GM18498 (cell line): ENCODE results near the gene SSBP3.

Experiments
- ATAC-seq: cut with Tn5 transposase; IDR thresholded peaks from one replicate; pipeline ENCODE4 v1.9.1; 2021; ENCODE audit warnings: mild to moderate bottlenecking, moderate library complexity; ENCODE audit not compliant: unreplicated experiment

Gene SSBP3

DNA sequence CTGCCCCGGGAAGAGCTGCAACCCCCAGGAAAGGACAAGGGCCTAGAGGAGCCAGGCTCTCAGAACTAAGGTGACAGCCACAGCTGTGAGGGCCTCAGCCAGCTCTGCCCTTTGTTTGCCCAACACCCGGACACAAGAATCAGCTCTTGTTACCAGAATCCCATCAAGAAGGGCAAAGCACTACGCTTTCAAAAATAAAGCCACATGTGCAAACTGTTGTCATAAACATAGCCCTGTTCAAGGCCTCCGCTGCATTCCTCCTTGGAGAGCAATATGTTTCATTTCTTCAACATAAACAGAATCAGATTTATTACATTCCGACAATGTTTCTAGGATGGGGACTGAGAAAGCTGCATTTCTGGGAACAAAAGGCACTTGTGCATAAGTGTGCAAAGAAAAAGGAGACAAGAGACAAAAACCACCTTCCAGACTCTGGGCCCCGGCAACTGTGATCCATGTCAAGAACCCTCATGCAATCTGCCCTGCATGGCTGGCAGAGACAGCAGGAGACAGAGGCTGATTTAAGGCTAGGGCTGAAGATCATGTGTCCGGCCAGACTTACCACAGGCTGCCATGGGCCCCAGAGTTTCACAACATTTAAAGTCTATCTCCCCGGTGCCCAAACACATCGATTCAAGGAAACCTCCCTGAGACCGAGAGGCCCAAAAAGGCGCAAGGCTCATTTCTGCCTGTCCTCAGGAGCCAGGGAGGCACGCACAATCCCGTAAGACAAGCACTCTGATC, 71.0 kb downstream of the SSBP3 start:
- ATAC-seq = no peak

DNA sequence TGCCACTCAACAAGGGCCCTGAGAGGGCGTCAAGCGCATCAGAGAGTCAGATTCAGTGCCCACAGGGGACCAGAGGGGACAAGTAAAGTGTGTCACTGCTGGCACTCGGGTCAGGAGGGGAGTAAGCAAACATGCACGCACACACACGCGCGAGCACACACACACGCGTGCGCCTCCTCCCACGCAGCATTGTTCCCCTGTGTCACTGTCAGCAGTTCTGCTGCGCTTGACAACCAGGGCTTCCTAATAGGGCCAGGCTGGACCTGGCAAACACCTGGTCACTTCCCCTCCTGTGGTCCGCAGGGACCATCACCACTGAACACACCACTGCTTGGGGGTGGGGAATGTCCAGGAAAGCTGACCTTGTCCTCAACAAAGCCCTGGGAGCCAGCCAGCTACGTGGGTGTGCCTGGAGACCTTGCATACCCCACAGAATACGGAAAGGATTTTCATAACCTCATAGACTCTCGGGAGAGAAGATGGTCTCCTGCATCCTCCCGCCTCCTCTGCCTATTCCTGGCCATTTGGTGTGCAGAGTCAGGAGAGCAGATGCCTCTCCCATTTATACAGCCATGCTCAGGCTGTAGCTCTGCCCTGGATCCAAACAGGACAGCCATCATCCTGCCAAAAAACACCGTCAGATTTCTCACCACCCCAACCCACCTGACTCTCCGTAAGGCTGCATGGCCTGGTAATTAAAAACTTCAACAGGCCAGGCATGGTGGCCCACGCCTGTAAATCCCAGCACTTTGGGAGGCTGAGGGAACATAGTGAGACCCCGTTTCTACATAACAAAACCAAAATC, 73.2 kb downstream of the SSBP3 start:
- no peak for ATAC-seq

DNA sequence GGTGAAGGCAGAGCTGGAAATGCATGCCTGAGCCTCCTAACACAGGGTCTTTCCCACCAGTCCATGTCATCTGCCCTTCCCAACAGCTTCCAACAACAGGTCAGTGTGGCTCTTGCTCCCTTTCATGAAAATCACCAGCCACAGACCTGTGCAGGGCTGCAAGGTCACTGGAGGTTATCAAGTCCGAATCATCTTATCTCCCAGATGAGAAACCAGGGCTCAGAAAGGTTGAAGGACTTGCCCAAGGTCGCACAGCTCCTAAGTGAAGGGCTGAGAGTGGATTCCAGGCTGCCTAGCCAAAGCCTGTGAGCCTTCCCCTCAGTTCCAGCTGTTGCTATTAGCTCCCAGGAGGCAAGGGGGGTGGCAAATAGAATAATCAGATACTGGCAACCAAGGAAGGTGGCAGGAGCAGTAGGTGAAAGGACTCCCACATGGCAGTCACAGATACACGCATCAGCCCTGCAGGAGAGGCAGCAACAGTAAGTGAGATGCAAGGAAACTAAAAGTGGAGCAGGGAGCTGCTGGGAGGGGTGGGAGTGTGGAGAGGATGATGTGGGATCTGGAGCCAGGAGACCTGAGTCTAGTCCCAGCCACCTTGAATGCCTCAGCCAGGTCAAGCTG, 74.2 kb downstream of the SSBP3 start:
- no peak for ATAC-seq

DNA sequence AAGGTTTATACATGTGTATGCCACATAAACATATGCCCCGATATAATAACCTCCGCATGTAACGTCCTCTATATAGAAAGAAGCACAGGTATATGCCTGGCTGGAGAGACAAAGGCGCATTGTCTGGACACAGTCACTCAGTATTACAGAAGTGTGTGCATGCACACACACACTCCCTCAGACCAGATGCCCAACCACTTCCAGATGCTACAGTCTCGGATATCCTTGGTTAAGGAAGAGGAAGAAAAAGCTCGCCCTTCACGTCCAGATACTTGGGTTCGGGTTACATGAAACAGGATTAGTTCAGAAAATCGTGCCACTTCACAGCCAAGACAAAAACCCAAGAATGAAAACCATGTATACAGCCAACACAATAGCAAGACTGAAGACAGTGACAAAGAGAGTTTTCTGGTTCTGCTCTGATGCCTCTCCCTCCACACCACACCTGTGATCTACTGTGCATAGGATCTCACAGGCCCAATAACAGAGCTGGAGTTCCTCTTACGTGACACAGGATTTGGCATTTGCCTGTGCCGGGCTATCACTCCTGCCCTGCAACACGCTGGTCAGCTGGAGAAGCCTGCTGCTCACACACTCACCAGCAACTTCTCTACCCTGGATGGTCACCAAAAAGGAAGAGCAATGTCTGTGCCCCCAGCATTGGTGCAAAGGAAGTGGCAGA, 75.0 kb downstream of the SSBP3 start:
- ATAC-seq = no peak

DNA sequence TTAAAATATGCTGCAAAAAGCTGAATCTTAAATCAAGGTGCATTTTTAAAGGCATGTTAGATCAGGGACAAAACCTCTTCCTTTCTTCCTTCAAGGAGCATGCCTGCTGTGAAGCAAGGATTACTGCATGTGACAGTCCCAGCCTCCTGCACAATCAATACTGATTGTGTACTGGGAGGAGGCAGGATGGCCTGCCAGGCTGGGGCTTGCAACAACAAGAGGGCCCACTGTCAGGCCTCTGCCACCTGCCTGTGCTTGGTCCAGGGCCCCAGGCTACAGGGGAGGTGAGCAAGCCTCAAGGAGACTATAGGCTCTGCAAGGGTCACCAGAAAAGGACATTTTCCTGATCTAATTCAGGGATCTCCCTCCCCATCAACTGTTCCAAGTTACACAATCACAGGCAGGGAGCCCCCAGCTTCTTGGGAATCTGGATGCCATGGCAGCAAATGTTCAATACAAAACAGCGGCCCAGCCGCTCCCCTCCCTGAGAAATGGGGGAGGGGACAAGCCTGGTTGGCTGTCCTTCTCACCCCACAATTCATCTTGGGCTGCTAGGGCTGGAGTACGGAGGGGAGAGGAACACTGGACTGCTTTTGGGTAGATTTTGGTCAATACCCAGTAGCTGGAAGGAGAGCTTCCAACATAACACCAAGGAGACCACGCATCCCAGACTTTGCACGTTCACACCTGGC, 76.7 kb downstream of the SSBP3 start:
- ATAC-seq = no peak

DNA sequence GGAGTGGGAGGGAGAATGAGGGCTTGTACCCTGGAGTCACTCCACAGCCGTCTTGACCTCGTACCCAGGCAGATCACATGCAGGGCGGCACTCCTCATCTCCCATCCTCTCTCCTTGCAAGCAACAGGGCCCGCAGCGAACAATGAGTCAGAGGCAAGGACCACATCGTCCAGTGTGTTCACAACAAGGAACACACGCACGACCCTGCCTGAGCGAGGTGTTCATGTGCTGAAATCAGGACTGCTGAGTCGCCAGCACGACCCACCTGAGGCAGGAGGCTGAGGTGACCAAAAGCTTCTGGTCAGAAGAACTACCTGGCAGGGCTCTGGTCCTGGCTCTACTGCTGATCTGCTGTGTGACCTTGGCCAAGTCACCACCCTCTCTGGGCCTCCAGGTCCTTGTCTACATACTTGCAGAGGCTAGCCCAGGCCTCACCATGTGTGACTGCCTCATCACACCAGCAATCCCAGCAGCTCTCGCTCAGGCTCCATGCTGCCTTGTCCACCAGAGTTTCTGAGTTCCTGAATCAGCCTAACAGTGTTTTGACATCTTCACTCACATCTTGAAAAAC, 78.0 kb downstream of the SSBP3 start:
- no peak for ATAC-seq

DNA sequence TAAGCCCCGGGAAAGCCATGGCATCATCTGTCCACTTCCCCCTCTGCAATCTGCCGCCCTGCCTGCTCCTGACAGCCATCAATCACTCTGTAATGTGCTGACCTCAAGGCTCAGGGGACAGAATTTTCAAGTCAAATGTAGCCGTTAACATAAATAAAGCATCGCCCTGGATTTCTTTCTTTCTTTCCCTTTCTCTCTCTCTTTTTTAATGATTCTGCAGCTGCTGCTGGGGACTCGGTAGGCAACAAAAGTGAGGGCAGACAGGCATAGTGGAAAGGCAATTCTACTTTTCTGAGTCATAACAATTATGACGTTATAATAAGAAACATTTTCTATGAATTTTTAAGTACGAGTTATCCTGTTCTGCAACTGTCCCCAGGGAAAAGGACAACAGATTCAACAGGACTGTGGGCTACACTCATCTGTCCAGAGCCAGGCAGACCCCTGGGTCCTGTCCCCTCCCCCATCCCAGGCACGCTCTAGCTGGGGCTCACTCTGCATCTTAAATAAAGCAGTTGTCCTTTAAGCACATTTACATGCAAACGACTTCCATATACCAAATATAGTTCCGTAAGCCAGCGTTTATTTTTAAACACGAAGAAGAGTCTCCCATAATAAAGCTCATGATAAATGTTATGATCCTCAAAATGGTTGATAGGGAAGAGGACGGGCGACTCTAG, 78.7 kb downstream of the SSBP3 start:
- no peak for ATAC-seq

DNA sequence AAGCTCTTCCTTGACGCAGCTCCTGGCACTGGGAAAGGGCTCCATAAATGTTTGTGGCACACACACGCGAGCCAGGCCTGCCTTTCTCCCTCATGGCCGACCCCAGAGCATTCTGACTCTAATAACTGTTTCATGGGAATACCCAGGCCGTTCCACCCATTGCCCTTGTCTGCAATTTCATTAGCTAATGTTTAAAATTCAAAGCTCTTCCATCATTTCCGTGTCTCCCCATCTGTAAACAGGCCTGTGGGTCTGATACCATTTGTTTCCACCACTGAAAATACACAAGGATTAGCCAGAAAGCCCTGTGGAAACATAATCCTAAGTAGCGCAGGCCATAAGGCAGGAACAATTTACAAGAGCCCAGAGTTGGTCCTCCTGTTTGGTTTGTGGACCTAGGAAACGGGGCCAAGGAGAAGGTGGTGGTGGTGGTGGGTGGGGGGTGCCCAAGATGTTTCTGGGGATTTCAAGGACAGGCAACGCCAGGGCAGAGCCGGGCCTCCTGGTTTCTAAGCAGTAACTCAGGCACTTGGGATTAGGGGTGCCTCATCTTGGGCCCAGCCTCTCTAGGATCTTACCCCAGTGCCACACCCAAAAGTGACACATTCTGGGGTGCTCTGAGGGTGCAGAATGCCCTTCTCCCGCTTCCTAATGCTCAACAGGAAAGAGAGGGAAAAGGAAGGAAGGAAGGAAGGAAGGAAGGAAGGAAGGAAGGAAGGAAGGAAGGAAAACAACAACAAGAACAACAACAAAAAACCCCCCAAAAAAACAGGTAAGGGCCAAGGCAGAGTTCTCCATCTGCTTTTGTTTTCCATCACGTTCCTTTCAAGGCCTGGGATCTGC, 79.4 kb downstream of the SSBP3 start:
- ATAC-seq = no peak

DNA sequence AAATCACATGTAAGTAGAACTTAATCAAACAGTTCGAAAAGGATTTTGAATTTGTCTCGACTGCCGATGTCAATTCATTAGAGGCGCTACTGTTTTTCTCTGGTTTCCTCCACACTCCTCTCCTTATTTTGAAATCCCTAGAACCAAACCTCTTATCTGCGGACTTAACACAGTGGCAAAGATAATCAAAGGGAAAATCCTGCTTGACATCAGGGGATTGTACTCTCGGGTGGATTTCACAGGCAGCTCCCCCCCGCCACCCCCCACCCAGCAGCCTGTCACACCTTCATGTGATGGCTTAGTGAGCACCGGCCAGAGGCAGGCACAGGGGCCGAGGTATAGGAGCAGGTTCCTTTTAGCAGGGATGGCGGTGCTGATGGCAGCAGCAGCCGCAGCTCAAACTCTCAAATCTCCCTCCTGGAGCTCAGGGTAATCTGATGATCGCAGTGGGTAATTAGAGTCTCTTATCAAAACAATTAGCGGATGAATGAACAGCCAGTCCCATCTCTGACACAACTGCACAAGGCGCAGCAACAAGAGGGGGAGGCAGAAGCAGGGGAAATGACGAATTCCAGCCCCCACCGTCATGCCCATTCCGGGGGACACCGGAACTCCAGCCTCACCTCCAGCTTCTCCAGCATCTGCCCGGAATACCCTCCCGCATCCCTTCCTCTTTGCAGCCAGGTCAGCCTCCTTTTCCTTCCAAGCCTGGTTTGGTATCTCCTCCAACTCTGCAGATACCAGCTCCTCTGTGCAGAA, 80.3 kb downstream of the SSBP3 start:
- no peak for ATAC-seq

DNA sequence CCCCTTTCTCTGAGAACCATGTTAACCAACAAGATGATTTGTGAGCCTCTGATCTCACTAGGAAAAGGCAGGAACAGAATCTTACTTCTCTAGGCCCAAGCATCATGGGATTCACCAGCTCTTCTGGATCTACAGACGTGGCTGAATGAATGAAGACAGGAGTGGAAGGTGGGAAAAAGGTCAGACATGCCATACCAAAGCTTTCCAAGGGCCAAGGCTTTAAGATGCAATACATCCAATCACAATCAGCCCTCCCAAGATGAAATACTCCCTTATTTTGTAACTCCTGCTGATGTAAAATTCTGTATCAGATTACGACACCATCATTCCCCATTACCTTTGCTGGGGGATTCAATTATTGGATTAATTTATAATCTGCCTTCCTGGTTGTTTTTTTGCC, 80.9 kb downstream of the SSBP3 start:
- no peak for ATAC-seq

DNA sequence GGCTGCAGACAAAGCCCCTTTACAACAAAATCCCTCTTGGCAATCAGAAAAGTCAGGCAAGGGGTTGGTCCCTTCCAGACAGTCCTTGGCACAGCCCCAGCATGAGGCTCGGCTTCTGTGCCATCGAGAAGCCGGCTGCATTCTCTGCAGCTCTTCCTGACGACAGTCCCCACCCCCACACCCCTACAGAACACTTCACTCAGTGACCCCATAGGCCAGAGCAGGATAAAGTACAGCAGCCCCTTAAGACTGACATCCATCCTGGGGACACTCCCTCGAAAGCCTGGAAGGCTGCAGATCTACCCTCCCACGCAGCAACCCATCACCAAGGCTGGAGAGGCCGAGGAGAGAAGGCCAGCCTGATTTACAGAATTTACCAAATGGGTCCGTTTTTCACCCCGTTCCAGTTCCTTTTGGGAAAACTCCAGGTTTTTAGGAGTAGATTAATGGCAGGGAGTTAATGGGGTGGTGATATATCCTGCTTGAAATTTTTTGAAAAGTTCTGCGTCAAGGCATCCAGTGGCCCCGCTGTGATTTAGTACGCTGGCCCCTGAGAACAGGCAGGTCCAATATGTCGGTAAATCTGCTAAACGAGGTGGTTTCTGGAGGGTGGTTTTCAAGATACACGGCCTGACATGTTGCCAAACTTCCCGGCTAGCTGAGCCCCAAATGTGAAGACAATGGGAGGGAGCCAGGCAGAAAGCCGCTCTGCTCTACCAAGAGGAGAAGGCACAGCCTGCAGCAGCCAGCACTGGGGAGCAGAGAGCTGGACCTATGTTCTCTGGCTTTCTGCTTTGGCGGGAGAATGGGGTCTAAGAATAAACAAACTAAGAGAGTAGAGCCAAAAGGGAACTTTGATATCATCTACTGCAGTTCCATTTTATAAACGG, 81.7 kb downstream of the SSBP3 start:
- ATAC-seq = no peak

DNA sequence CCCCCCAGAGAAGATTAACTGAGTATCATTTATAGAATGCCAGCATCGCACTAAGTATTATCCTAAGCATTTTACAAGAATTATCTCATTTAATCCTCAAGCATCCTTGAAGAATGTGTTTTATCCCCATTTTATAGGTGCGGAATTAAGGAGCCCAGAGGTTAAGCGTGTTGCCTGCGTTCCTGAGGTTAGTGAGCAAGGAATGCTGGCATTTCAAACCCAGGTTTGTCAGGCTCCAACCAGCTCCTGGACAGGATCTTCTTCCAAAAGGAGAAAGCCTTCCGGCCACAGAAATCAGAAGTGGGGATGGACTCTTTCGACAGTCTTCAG, 82.3 kb downstream of the SSBP3 start:
- no peak for ATAC-seq

DNA sequence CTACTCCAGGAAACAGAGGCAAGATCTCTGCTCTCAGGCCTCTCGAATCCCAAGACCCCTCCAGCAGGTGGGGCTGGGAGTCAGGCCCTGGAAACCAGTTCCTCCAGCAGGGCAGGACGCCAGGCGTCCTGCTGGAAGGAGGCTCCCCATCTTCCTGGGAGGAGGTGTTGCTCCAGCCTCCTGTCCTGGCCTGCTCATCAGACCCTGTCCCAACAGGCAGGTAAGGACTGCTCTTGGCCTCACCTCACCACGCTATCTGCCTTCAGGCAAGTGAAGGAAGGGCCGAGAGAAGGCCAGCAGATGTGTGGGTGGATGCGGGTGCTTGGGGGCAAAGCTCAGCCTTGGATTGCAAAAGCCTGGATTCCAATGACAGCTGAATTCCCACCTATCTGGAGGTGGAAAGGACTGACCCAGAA, 82.9 kb downstream of the SSBP3 start:
- no peak for ATAC-seq

DNA sequence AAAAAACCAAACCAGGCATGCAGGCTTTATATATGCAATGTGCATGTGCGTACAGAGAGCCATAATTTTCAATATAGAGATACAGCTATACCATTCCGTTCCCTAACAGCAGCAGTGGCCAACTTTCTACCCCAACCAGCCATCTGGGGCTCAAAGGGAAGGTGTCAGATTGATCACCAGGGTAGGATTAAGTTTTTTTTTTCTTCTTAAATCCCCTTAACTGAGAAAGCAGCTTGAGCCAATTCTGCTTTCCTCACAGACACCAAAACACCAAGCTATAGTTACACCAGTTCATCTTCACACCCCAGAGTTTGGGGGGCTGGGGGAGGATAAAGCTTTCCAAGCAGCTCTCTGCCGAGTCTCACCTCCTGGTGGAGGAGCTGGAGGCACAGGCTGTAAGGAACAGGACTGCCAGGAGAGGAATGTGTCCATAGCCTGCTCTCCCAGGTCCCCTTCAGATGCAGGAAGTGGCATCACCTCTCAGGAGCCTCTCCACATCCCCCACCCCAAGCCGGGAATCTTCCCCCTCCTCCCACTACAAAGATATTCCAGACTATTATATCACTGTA, 87.9 kb downstream of the SSBP3 start:
- ATAC-seq = no peak

DNA sequence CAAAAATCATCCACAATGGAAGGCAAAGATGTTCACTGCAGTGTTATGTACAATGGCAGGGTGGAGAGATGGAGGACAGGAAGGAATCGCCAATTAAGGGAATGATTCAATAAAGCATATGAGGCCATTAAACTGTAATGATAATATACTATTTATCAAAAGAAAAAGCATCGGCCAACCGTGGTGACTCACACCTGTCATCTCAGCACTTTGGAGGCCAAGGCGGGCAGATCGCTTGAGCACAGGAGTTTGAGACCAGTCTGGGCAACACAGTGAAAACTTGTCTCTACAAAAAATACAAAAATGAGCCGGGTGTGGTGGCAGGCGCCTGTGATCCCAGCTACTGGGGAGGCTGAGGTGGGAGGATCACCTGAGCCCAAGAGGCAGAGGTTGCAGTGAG, 89.1 kb downstream of the SSBP3 start:
- no peak for ATAC-seq

DNA sequence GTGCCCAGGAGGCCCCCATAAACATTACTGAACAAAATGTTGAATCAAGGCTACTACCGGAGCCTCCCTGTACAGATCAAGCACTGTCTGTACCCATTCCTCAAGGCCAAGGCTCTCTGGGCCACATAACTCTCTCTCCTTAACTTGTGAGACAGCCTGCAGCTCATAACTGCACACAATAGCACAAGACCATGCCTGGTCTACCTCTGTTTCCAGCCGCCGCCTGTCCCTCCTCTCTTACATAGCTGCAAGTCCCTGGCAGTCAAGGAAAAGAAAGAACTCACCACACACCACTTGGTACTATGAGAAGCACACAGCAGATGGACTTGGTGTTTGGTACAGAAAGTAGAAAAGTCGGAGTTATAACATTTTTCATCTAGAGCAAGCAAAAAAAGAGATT, 91.1 kb downstream of the SSBP3 start:
- no peak for ATAC-seq

DNA sequence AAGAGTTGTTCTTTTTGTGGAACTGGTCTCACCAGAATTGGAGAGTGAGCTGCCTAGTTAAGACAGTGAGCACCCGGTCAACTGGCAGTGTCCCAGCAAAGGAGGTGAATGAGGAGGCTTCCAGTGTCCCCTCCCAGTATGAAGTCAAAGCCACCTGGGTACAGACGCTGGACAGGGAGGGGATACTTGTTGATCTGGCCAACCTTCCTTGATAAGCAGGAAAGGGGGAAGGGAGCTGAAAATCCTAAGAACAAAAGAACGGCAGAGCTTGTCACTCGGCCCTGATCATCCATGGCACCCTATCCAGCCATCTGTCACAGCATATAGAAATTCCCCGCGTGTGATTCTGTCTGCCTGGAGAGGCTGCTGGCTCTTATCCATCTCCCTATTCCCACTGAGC, 91.5 kb downstream of the SSBP3 start:
- ATAC-seq = no peak
